NOMO-1 treated with DMSO at 0.1 percent for 48 hours (cell line): Measurements from ENCODE around the gene DRD5.
"Not testable (repeated sequence)": the region's sequence is repeated elsewhere in the genome, so short reads cannot be mapped to it uniquely, and the experiment has no call there.

Experiments
- DNase-seq: peaks from one replicate; lab custom pipeline; 2025; ENCODE audit not compliant: unreplicated experiment; lab: John Stamatoyannopoulos, UW

The DRD5 gene

DNA sequence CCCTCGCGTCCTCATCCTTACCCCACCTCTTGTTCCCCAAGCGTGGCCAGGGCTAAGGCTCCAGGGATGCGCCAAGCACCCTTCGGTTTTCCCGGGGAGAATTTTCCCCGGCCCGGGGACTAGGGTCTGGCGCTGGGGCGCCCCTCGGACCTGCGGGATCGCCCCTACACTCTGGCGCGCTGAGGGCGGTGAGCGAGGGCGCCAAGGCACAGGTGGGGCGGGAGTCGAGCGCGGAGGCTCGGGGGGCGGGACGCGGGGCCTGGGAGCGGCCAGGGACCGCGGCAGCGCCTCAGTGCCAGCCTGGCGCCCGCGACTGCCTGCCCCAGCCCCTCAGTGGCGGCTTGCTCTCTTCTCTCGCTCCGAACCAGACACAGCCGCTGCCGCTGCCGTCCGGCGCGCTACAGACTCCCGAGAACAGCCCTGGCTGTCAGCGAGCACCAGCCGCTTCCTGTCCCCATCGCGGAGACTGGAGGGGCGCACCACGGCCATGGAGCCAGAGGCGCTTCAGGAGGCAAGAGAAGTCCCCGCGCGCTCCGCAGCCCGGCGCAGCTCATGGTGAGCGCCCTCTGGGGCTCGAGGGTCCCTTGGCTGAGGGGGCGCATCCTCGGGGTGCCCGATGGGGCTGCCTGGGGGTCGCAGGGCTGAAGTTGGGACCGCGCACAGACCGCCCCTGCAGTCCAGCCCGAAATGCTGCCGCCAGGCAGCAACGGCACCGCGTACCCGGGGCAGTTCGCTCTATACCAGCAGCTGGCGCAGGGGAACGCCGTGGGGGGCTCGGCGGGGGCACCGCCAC is at the start of gene DRD5:
TSS of gene DRD5 (plus strand) at position 292 of the 793 bp plus-strand sequence. CDS start at position 688, 396 bp downstream.
- no peak for DNase-seq

DNA sequence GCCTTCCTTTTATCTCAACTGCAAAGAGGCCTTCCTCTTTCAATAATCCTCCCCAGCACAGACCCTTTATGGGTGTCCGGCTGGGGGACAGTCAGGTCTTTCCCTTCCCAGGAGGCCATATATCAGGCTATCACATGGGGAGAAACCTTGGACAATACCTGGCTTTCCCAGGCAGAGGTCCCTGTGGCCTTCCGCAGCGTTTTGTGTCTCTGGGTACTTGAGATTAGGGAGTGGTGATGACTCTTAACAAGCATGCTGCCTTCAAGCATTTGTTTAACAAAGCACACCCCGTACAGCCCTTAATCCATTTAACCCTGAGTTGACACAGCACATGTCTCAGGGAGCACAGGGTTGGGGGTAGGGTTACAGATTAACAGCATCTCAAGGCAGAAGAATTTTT is 49.2 kb upstream of the DRD5 start:
- not testable (repeated sequence) for DNase-seq

DNA sequence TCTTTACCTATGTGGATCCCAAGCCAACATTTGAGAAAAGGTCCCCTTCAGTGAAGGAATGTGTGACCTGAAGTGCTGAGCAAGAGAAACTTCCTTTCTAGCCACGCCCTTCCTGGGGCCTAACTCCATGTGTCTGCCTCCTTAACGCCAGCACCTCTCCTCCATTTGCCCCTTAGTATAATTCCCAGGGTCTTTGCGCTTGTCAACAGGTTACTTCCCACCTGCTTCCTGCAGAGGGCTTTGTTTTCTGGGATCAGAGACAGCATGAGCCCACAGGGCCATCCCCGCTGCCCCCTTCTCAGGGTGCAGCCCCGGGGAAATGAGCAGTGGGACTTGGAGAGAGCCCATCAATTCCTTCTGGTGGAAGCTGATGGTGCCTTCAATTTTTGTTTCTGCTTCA is 45.9 kb upstream of the DRD5 start:
- DNase-seq = no peak

DNA sequence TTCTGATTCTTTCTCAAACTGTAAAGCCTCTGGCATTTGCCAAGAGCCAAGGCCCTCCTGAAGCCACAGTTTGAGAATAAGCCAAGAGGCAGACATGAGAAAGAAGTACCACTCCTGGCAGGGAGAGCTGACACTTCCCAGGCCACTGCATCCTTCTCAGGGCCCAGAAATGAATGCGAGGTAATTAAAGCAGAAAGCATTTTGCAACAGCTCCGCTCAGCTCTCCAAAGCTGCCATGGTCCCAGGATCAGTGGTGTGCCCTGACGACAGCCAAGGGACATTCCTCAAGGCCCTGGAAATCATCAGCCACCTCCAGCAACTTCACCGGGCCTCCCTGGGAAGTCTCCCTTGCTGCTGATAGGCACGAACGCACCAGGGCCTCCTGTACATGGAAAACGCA is 44.2 kb upstream of the DRD5 start:
- DNase-seq = not testable (repeated sequence)

DNA sequence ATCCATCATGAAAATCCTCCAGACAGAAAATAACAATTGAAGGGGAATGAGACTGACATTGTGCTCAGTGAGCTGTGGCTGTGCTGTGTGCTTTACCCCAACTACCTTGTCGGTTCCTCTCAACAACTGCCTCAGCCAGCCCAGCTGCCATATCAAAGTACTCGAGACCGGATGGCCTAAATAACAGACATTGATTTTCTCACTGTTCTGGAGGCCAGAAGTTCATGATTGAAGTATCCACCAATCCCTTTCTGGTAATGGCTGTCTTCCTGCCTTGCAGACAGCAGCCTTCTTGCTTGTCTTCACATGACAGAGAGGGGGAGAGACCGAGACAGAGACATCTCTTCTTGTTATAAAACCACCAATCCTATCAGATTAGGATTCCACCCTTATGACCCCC is 37.6 kb upstream of the DRD5 start:
- DNase-seq = not testable (repeated sequence)

- DNase-seq = no peak
Observed at GRCh38 chr4:9745782-9746181, 35.7 kb upstream of the DRD5 start.

GRCh38 chr4:9758641-9759317 is 22.7 kb upstream of the DRD5 start:
- DNase-seq = no peak

- peak; percentile 71 for DNase-seq
Observed at GRCh38 chr4:9762823-9763475, 18.5 kb upstream of the DRD5 start.

DNA sequence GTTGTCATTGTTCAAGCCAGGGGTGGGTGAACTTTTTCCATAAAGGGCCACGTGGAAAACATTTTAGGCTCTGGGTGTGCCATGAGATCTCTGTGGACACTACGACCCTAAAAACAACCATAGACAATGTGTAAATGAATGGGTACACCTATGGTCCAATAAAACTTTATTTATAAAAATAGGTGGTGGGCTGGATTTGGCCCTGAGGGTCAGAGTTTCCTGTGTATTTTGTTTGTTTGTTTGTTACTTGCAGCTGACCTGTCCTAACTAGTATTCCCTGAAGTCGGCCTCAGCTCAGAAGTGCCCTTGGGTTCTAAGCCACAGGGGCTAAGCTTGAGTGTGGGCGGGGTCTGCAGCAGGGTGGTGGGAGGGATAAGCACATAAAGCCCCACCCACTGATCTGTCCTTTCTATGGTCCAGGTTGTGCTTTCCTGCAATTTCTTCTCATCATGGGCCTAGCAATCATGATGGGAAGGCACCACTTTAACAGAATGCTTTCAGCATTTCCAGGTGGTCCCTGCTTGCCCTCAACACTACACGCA is 17.2 kb upstream of the DRD5 start:
- no peak for DNase-seq

DNA sequence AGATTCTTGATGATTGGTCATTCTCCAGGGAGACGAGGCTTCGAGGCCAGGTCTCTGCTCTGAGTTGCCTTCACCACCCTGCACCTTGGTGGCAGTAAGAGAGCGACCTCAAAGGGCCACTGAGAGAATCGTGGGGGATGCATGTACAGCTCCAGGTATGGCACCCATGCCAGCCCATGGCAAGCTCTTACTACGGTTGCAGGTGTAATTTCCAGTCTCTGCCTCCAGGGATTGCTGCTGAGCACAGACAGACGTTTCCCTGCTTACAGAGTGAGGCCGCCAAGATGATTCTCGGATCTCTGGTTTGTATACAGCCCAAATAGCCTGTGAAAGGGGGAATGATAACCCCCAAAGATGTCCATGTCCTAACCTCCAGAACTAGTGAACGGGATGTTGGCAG is 16.3 kb upstream of the DRD5 start:
- DNase-seq = no peak

DNA sequence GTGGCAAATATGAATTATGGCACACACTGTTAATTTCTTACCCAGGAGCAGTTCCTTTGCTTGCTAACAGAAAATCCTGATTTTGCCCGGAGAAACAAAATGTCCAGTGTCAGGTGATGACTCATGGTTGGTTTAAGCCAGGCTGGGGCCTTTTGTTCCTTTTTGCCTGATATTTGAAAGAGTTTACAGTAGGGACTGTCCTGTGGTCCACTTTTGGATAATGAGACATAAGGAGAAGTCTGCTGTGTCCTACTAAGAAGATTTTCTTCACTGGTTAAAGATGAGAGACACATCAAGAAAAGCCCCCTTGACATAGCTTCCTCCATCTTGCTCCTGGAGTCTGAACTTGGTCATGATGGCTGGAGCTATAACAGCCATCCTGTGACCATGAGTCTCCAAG is 12.1 kb upstream of the DRD5 start:
- no peak for DNase-seq

GRCh38 chr4:9771034-9771433 is 10.4 kb upstream of the DRD5 start:
- DNase-seq = peak; percentile 52

DNA sequence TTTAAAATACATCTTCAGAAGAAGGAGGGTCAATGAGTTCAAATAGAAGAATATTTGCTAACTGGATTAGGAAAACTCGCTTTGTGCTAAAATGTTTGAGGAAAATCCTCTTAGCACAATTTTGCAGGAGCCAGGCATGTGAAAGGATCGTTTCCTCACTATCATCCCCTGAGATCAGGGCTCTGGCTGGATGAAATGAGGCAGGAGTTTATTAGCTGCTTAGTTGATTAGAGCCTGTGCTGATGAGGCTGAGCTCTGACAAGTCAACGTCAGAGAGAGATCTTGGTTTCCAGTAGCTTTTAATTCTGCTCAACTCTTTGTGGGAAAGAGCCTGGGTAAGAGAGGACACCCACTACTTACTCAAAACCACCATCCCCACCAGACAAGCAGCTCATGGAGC is 8.0 kb upstream of the DRD5 start:
- DNase-seq = no peak

DNA sequence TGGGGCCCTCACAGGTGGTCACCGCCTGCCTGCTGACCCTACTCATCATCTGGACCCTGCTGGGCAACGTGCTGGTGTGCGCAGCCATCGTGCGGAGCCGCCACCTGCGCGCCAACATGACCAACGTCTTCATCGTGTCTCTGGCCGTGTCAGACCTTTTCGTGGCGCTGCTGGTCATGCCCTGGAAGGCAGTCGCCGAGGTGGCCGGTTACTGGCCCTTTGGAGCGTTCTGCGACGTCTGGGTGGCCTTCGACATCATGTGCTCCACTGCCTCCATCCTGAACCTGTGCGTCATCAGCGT is 652 bp downstream of the DRD5 start:
- no peak for DNase-seq

DNA sequence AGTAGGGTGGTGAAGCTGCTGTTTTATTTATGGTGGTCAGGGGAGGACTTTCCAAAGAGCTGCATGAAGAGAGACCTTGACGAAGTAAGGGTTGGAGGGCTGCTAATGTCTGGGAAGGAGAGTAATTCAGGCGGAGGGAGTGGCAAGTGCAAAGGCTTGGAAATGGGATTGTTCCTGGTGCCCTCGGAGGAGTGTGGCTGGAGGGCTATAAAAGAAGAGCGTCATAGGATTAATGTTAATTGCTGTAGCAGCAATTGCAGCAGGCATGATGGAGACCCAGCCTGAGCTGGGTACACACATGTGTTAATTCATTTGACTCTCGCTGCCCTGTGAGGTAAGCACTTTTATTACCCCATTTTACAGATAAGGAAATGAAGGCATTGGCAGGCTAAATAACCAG is 4.5 kb downstream of the DRD5 start:
- not testable (repeated sequence) for DNase-seq

DNA sequence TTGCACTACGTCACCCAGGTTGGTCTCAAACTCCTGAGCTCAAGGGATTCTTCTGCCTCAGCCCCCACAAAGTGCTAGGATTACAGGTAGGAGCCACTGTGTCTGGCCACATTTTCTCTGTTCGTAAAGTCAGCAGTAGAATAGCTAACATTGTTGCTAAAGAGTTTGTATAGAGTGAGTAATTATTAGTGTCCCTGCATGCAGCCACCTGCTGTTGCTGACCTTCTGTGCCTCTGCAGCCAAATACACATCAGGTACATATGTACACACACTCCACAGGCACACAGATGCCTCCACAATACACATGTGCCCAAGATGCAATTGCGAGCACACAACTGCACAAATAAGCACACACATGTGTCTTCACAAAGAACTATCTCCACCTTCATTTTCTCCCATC is 10.9 kb downstream of the DRD5 start:
- no peak for DNase-seq

GRCh38 chr4:9796641-9797040 is 15.2 kb downstream of the DRD5 start:
- not testable (repeated sequence) for DNase-seq

GRCh38 chr4:9800848-9801247 is 19.4 kb downstream of the DRD5 start:
- DNase-seq = no peak

GRCh38 chr4:9804918-9805317 is 23.5 kb downstream of the DRD5 start:
- DNase-seq = no peak

DNA sequence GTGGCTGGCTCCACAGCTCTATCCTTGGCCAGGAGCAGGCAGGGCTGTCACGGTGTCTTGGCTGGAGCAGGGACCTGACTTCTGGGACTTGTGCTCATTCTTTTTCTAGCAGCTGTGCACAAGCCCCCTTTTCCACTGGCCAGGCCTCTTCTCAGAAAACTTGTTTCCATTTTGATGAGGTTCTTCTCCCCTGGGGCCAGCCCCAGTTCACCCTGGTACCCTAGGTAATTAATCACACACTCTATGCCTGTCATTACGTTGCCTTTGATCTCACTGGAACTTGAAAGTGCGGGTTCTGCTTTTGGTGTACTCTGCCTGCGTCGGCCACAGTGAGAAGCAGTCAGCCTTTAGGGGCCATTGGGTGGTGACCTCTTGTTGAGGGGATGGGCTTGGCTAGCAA is 26.6 kb downstream of the DRD5 start:
- no peak for DNase-seq

DNA sequence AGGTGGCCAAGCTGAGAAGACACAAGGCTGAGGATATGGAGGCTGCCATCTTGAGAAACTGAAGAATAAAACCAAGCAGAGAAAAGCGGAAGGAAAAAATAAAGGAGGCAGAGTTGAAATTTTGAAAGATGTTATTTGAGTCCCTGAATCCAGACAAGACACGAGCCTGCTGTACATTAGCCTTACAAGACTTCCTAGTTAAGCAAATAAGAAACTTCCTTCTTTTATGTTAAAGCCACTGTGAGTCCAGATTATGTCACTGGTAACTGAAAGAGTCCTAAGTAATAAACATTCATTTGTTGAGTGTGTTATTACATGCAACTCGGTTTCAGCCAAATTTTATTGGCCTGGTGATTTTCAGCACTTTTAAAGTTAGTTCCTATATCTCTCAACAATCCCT is 30.4 kb downstream of the DRD5 start:
- DNase-seq = peak; percentile 21
